ENCODE measurements around the gene OR5AU1. TPM values are rescaled to one million over a fixed set of nuclear protein-coding genes. Genes with fewer than 3 reads are reported as not detected.

OR5AU1 gene
- total and polyA plus RNA-seq, 2 of the 13 experiments (the other 11 are each of a cell fraction or from before 2014, with no cell fraction given): not detected

DNA sequence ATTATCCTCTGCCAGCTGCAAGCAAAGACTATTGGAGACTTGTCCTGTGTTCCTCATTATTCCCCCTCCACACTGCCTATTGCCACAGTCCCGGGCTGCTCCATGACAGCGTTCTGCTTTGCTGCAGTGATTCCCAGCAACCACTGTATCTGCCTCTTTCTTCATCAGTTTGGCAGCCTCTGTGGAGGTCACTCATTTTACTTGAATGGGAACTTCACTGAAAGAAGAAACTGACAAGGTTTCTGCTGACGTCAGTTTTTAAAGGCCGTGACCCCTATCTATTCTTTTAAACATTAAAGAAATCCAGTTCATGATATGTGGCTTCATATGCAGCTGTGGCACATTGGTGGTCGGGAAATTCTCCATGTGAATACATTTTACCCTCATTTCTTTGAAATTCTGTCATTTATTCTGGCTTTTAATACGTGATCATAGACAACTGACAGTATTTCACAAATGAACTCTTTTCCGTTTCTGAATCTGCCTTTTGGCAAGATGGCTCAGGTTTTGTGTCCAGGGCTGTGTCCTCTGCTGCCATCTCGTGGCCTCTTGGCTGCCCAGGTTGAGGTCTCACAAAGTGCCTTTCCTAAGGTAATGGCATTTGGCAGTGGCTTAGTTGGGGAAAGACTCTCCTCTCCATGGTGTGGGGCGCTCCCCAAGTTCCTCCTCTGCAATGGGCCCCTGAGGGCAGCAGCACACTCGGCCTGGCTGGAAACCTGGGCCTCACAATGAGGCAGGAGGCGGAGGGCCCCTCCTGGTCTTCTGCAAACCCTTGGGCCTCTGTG lies 49.2 kb downstream of the OR5AU1 start (continued):
- TF ChIP-seq, protein P1, sequence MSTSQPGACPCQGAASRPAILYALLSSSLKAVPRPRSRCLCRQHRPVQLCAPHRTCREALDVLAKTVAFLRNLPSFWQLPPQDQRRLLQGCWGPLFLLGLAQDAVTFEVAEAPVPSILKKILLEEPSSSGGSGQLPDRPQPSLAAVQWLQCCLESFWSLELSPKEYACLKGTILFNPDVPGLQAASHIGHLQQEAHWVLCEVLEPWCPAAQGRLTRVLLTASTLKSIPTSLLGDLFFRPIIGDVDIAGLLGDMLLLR (CRISPR knock-in tag; IDR thresholded peaks at IDR 0.05): no peak
- TF ChIP-seq, protein P2, sequence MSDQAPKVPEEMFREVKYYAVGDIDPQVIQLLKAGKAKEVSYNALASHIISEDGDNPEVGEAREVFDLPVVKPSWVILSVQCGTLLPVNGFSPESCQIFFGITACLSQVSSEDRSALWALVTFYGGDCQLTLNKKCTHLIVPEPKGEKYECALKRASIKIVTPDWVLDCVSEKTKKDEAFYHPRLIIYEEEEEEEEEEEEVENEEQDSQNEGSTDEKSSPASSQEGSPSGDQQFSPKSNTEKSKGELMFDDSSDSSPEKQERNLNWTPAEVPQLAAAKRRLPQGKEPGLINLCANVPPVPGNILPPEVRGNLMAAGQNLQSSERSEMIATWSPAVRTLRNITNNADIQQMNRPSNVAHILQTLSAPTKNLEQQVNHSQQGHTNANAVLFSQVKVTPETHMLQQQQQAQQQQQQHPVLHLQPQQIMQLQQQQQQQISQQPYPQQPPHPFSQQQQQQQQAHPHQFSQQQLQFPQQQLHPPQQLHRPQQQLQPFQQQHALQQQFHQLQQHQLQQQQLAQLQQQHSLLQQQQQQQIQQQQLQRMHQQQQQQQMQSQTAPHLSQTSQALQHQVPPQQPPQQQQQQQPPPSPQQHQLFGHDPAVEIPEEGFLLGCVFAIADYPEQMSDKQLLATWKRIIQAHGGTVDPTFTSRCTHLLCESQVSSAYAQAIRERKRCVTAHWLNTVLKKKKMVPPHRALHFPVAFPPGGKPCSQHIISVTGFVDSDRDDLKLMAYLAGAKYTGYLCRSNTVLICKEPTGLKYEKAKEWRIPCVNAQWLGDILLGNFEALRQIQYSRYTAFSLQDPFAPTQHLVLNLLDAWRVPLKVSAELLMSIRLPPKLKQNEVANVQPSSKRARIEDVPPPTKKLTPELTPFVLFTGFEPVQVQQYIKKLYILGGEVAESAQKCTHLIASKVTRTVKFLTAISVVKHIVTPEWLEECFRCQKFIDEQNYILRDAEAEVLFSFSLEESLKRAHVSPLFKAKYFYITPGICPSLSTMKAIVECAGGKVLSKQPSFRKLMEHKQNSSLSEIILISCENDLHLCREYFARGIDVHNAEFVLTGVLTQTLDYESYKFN (CRISPR knock-in tag; conservative IDR thresholded peaks at IDR 0.05): peak; percentile 23; the same call in 1 of the 2 replicates
- TF ChIP-seq ZNF816 (CRISPR knock-in tag; IDR thresholded peaks at IDR 0.05; ENCODE audit: borderline replicate concordance): no peak
- TF ChIP-seq KDM5A (IDR thresholded peaks at IDR 0.05; ENCODE audit: borderline replicate concordance, low read length): 0 out of 2 replicates have a peak, but pooled peaks have one; percentile 23
- TF ChIP-seq KDM5B (CRISPR knock-in tag; IDR thresholded peaks at IDR 0.05; ENCODE audit: borderline replicate concordance): peak; percentile 84; the same call in 1 of the 2 replicates
- 0 out of 2 replicates have a peak, but pooled peaks have one; percentile 15 for TF ChIP-seq ZNF354B (CRISPR knock-in tag; IDR thresholded peaks at IDR 0.05)
- 0 out of 2 replicates have a peak, but pooled peaks have one; percentile 40 for TF ChIP-seq GZF1 (CRISPR knock-in tag; IDR thresholded peaks at IDR 0.05)
- TF ChIP-seq PITX1 (CRISPR knock-in tag; IDR thresholded peaks at IDR 0.05): peak; percentile 72; the same call in 1 of the 2 replicates
- 0 out of 2 replicates have a peak, but pooled peaks have one; percentile 82 for TF ChIP-seq TOE1 (CRISPR knock-in tag; IDR thresholded peaks at IDR 0.05)
- peak; percentile 37; the same call in 1 of the 2 replicates for TF ChIP-seq ZIK1 (CRISPR knock-in tag; IDR thresholded peaks at IDR 0.05; ENCODE audit: borderline replicate concordance, low read depth)
- TF ChIP-seq, protein P3, sequence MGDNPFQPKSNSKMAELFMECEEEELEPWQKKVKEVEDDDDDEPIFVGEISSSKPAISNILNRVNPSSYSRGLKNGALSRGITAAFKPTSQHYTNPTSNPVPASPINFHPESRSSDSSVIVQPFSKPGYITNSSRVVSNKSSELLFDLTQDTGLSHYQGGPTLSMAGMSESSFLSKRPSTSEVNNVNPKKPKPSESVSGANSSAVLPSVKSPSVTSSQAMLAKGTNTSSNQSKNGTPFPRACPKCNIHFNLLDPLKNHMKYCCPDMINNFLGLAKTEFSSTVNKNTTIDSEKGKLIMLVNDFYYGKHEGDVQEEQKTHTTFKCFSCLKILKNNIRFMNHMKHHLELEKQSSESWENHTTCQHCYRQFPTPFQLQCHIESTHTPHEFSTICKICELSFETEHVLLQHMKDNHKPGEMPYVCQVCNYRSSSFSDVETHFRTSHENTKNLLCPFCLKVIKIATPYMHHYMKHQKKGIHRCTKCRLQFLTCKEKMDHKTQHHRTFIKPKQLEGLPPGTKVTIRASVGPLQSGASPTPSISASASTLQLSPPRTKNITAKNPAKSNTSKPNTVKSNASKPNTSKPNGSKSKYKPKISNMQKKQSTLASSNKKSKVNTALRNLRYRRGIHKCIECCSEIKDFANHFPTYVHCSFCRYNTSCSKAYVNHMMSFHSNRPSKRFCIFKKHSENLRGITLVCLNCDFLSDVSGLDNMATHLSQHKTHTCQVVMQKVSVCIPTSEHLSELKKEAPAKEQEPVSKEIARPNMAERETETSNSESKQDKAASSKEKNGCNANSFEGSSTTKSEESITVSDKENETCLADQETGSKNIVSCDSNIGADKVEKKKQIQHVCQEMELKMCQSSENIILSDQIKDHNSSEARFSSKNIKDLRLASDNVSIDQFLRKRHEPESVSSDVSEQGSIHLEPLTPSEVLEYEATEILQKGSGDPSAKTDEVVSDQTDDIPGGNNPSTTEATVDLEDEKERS (CRISPR knock-in tag; IDR thresholded peaks at IDR 0.05): peak; percentile 79; the same call in 1 of the 2 replicates
- no peak for TF ChIP-seq ZNF207 (IDR thresholded peaks at IDR 0.05; ENCODE audit: borderline replicate concordance)
- peak; percentile 54 for TF ChIP-seq RBM39 (IDR thresholded peaks at IDR 0.05; ENCODE audit: low read depth, low read length, poor library complexity, severe bottlenecking)
- peak; percentile 67; the same call in 1 of the 2 replicates for TF ChIP-seq PHF21A (CRISPR knock-in tag; IDR thresholded peaks at IDR 0.05)
- peak; percentile 91 for TF ChIP-seq ZSCAN9 (CRISPR knock-in tag; IDR thresholded peaks at IDR 0.05; ENCODE audit: borderline replicate concordance)
- peak; percentile 88 for TF ChIP-seq YY1 (IDR thresholded peaks at IDR 0.05; ENCODE audit: insufficient read depth, insufficient replicate concordance, low read depth, low read length)
- 0 out of 2 replicates have a peak, but pooled peaks have one; percentile 36 for TF ChIP-seq ZFP36L2 (CRISPR knock-in tag; IDR thresholded peaks at IDR 0.05)
- TF ChIP-seq ZNF30 (CRISPR knock-in tag; IDR thresholded peaks at IDR 0.05): peak; percentile 40; the same call in 1 of the 2 replicates
- no peak for TF ChIP-seq ZNF382 (CRISPR knock-in tag; IDR thresholded peaks at IDR 0.05; ENCODE audit: borderline replicate concordance)
- peak; percentile 55 for TF ChIP-seq ZBTB7B (CRISPR knock-in tag; IDR thresholded peaks at IDR 0.05)
- peak; percentile 8 for TF ChIP-seq ZNF883 (CRISPR knock-in tag; IDR thresholded peaks at IDR 0.05; ENCODE audit: not compliant biosample characterization)
- no peak for TF ChIP-seq ZNF577 (CRISPR knock-in tag; IDR thresholded peaks at IDR 0.05; ENCODE audit: borderline replicate concordance, low read depth)
